ENCODE data around the gene ALDH1A1. TPM values are rescaled to one million over a fixed set of nuclear protein-coding genes. Genes with fewer than 3 reads are reported as not detected.
A peak's percentile ranks its signal among the peaks of the same experiment; 100 is the strongest.

Gene ALDH1A1
- total RNA-seq, 1 donor from 2014 or later: not detected

DNA sequence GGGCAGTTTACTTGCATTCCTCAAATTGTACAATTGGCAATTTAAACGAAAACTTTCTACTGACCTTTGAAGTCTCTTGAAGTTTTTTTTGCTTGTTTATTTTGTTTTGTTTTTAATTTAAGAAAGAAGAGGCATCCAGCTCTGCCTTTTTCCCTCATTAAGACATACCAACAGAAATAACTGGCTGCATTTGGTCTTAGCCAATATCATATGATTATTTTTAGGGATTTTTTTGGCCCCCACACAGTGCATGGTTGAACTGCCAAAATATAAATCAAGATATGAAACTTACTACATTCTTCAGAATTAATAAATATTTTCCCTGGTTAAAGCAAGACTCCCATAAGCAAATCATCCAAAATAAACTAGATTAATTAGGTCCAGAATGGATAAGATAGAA is 79.4 kb downstream of the ALDH1A1 start:
- Histone ChIP-seq H3K4me3 (no peak overlapping the region), H3K79me2 (ENCODE audit: low read depth) (no peaks in the 10 kb centered on the region), H3F3A (ENCODE audit: low read depth) (no peaks in the 10 kb centered on the region), H3K4me1 (no peaks in the 10 kb centered on the region), H4K20me1 (ENCODE audit: low read depth) (no peaks in the 10 kb centered on the region), H3K27ac (no peak overlapping the region), H3K27me3 (no peaks in the 10 kb centered on the region), H3K9ac (no peak overlapping the region), H3K4me2 (no peak overlapping the region), H3K9me3 (ENCODE audit: low read depth) (no peaks in the 10 kb centered on the region), H3K36me3 (no peaks in the 10 kb centered on the region), H2AFZ (replicated peaks) (no peak overlapping the region)
- H3K27ac Mint-ChIP-seq: no peak overlapping the region
- DNase-seq (ENCODE audit: low spot score): no peak
- H3K4me1 Mint-ChIP-seq: no peaks in the 10 kb centered on the region
- H3K9me3 Mint-ChIP-seq: no peaks in the 10 kb centered on the region
- TF ChIP-seq EZH2 (IDR thresholded peaks at IDR 0.05) (no peak), EZH2phosphoT487 (IDR thresholded peaks at IDR 0.05) (no peak)
- TF ChIP-seq, protein P1, sequence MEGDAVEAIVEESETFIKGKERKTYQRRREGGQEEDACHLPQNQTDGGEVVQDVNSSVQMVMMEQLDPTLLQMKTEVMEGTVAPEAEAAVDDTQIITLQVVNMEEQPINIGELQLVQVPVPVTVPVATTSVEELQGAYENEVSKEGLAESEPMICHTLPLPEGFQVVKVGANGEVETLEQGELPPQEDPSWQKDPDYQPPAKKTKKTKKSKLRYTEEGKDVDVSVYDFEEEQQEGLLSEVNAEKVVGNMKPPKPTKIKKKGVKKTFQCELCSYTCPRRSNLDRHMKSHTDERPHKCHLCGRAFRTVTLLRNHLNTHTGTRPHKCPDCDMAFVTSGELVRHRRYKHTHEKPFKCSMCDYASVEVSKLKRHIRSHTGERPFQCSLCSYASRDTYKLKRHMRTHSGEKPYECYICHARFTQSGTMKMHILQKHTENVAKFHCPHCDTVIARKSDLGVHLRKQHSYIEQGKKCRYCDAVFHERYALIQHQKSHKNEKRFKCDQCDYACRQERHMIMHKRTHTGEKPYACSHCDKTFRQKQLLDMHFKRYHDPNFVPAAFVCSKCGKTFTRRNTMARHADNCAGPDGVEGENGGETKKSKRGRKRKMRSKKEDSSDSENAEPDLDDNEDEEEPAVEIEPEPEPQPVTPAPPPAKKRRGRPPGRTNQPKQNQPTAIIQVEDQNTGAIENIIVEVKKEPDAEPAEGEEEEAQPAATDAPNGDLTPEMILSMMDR (IDR thresholded peaks at IDR 0.05): no peak
- no peaks in the 10 kb centered on the region for H3K36me3 Mint-ChIP-seq
- no peaks in the 10 kb centered on the region for H3K27me3 Mint-ChIP-seq (ENCODE audit: insufficient read depth, low read depth)
- H3K4me3 Mint-ChIP-seq: no peak overlapping the region

DNA sequence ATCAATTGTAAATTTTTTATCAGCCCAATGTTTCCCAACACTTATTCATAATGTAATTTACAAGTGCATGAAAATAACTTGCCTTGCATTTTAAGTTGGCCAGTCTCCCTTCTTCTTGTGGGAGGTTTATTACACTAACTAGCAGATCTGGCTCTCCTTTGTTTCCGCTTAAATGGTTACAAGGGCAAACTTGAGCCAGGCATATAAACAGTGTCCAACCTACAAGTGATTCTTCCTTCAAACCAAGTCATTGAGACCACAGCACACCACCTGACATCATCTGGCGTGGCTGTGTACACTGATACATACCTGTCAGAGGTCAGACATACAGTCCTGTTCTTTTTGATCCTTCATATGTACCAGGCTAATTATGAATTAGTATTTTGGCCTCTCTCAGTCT is 80.1 kb downstream of the ALDH1A1 start:
- peaks cover 2% of the 10 kb centered on the region for H3K9me3 Mint-ChIP-seq
- no peak overlapping the region for H3K4me2 ChIP-seq
- no peaks in the 10 kb centered on the region for H3K36me3 Mint-ChIP-seq
- H3K9me3 ChIP-seq (ENCODE audit: low read depth): no peaks in the 10 kb centered on the region
- H3K27ac Mint-ChIP-seq: no peak overlapping the region
- no peaks in the 10 kb centered on the region for H4K20me1 ChIP-seq (ENCODE audit: low read depth)
- no peak overlapping the region for H3K9ac ChIP-seq
- H3K27me3 ChIP-seq: no peaks in the 10 kb centered on the region
- H2AFZ ChIP-seq (replicated peaks): no peak overlapping the region
- H3K27me3 Mint-ChIP-seq (ENCODE audit: insufficient read depth, low read depth): no peaks in the 10 kb centered on the region
- H3K4me1 ChIP-seq: no peaks in the 10 kb centered on the region
- H3K36me3 ChIP-seq: no peaks in the 10 kb centered on the region
- TF ChIP-seq EZH2phosphoT487 (IDR thresholded peaks at IDR 0.05) (no peak), EZH2 (IDR thresholded peaks at IDR 0.05) (no peak)
- TF ChIP-seq, protein P1 (IDR thresholded peaks at IDR 0.05): no peak
- H3K4me3 Mint-ChIP-seq: no peak overlapping the region
- no peak for DNase-seq (ENCODE audit: low spot score)
- no peaks in the 10 kb centered on the region for H3K79me2 ChIP-seq (ENCODE audit: low read depth)
- no peak overlapping the region for H3K27ac ChIP-seq
- H3K4me3 ChIP-seq: no peak overlapping the region
- H3F3A ChIP-seq (ENCODE audit: low read depth): no peaks in the 10 kb centered on the region
- H3K4me1 Mint-ChIP-seq: no peaks in the 10 kb centered on the region

DNA sequence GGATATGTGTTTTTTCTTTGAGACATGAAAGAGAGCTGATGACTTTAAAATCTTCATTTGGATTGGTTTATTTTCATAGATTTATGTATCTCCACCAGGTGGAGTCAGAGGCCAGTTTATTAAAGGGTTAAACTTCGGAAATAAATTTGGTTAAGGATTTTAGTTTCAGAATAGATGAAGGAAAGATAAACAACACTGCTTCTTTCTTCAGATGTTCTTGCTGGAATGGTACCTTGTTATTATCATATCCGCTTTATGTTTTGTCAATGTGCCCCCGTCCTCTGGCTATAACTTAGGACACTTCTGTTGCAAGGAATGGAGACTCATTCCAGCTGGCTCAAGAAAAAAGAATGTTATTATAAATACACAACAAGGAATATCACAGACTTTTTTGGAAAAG is 81.2 kb downstream of the ALDH1A1 start:
- peak; percentile 19 for DNase-seq (ENCODE audit: low spot score)
- H3K4me2 ChIP-seq: no peak overlapping the region

More for the DNA sequence above, 81.2 kb downstream of the ALDH1A1 start:
- Histone ChIP-seq H3K27ac (no peak overlapping the region), H3K9ac (no peak overlapping the region), H3K36me3 (no peaks in the 10 kb centered on the region), H3K27me3 (no peaks in the 10 kb centered on the region), H4K20me1 (ENCODE audit: low read depth) (no peaks in the 10 kb centered on the region), H3K79me2 (ENCODE audit: low read depth) (no peaks in the 10 kb centered on the region), H3K4me3 (no peak overlapping the region), H3K9me3 (ENCODE audit: low read depth) (no peaks in the 10 kb centered on the region), H2AFZ (replicated peaks) (no peak overlapping the region), H3F3A (ENCODE audit: low read depth) (no peaks in the 10 kb centered on the region), H3K4me1 (no peaks in the 10 kb centered on the region)
- H3K36me3 Mint-ChIP-seq: peaks cover 2% of the 10 kb centered on the region
- TF ChIP-seq EZH2phosphoT487 (IDR thresholded peaks at IDR 0.05): no peak
- no peak for TF ChIP-seq EZH2 (IDR thresholded peaks at IDR 0.05)
- TF ChIP-seq, protein P1 (IDR thresholded peaks at IDR 0.05): peak; percentile 71
- no peaks in the 10 kb centered on the region for H3K27me3 Mint-ChIP-seq (ENCODE audit: insufficient read depth, low read depth)
- no peak overlapping the region for H3K4me3 Mint-ChIP-seq
- peaks cover 6% of the 10 kb centered on the region for H3K9me3 Mint-ChIP-seq
- no peaks in the 10 kb centered on the region for H3K4me1 Mint-ChIP-seq
- H3K27ac Mint-ChIP-seq: no peak overlapping the region

Data from neural progenitor cell (in vitro differentiated cells).